HS-5 (cell line): Measurements from ENCODE around the gene MPDU1.
"Not testable (repeated sequence)": the region's sequence is repeated elsewhere in the genome, so short reads cannot be mapped to it uniquely, and the experiment has no call there.

Source experiments
- DNase-seq: peaks from one replicate; pipeline ENCODE4 v3.0.0-alpha.2; 2012; ENCODE audit warnings: low read depth

The MPDU1 gene

GRCh38 chr17:7580604-7581575 is 2.8 kb upstream of the MPDU1 start:
- DNase-seq = no peak

GRCh38 chr17:7582396-7583252 is 1.0 kb upstream of the MPDU1 start:
- no peak for DNase-seq

GRCh38 chr17:7586673-7587419 is 3.2 kb downstream of the MPDU1 start:
- no peak for DNase-seq

- DNase-seq = peak; percentile 84
Observed at GRCh38 chr17:7587420-7588151, 3.9 kb downstream of the MPDU1 start.

- no peak for DNase-seq
Observed at GRCh38 chr17:7588553-7589203, 5.0 kb downstream of the MPDU1 start.

GRCh38 chr17:7589204-7589868 is 5.7 kb downstream of the MPDU1 start:
- DNase-seq = no peak

GRCh38 chr17:7589891-7590691 is 6.4 kb downstream of the MPDU1 start, which contains the start of gene SOX15:
TSS of gene SOX15 (minus strand) at chr17:7590094. CDS start at chr17:7589676, 418 bp downstream.
- DNase-seq = no peak

- DNase-seq = no peak
Observed at GRCh38 chr17:7590743-7591142, 7.1 kb downstream of the MPDU1 start.

- DNase-seq = no peak
Observed at GRCh38 chr17:7591596-7591995, 7.9 kb downstream of the MPDU1 start.

- no peak for DNase-seq
Observed at GRCh38 chr17:7592422-7593021, 8.9 kb downstream of the MPDU1 start.

GRCh38 chr17:7593296-7593695 is 9.6 kb downstream of the MPDU1 start:
- DNase-seq = no peak

- not testable (repeated sequence) for DNase-seq
Observed at GRCh38 chr17:7597561-7597960, 13.9 kb downstream of the MPDU1 start.

GRCh38 chr17:7606280-7606679 is 22.6 kb downstream of the MPDU1 start:
- DNase-seq = no peak

- DNase-seq = no peak
Observed at GRCh38 chr17:7610641-7611040, 27.0 kb downstream of the MPDU1 start.

GRCh38 chr17:7611635-7612293 is 28.1 kb downstream of the MPDU1 start:
- DNase-seq = no peak

- no peak for DNase-seq
Observed at GRCh38 chr17:7612294-7612640, 28.6 kb downstream of the MPDU1 start.

- no peak for DNase-seq
Observed at GRCh38 chr17:7613769-7614424, 30.2 kb downstream of the MPDU1 start.
